Measurements from ENCODE around the gene KRT7. TPM values are rescaled to one million over a fixed set of nuclear protein-coding genes. Genes with fewer than 3 reads are reported as not detected.
"Not testable (repeated sequence)": the region's sequence is repeated elsewhere in the genome, so short reads cannot be mapped to it uniquely, and the experiment has no call there.

The KRT7 gene
- total RNA-seq, 1 donor from 2014 or later: not detected

GRCh38 chr12:52285172-52285745, 52.2 kb downstream of the KRT7 start:
- no peak overlapping the region for H3K4me3 Mint-ChIP-seq (ENCODE audit: unreplicated experiment)
- DNase-seq (ENCODE audit: low spot score): no peak
- peaks cover 3% of the 10 kb centered on the region for H3K27me3 Mint-ChIP-seq (ENCODE audit: unreplicated experiment)
- no peaks in the 10 kb centered on the region for H3K36me3 Mint-ChIP-seq (ENCODE audit: low read depth, unreplicated experiment)
- H3K9me3 Mint-ChIP-seq (ENCODE audit: unreplicated experiment): no peaks in the 10 kb centered on the region
- TF ChIP-seq CTCF (IDR thresholded peaks at IDR 0.05; ENCODE audit: unreplicated experiment): no peak
- no peak overlapping the region for H3K27ac Mint-ChIP-seq (ENCODE audit: unreplicated experiment)
- no peaks in the 10 kb centered on the region for H3K4me1 Mint-ChIP-seq (ENCODE audit: unreplicated experiment)

GRCh38 chr12:52285851-52286530, 52.9 kb downstream of the KRT7 start:
- no peak for DNase-seq (ENCODE audit: low spot score)
- Mint-ChIP-seq H3K27ac (ENCODE audit: unreplicated experiment) (no peak overlapping the region), H3K27me3 (ENCODE audit: unreplicated experiment) (peaks cover 3% of the 10 kb centered on the region), H3K4me1 (ENCODE audit: unreplicated experiment) (no peaks in the 10 kb centered on the region), H3K36me3 (ENCODE audit: low read depth, unreplicated experiment) (no peaks in the 10 kb centered on the region), H3K9me3 (ENCODE audit: unreplicated experiment) (no peaks in the 10 kb centered on the region), H3K4me3 (ENCODE audit: unreplicated experiment) (no peak overlapping the region)
- TF ChIP-seq CTCF (IDR thresholded peaks at IDR 0.05; ENCODE audit: unreplicated experiment): no peak

- H3K4me1 Mint-ChIP-seq (ENCODE audit: unreplicated experiment); H3K27me3 Mint-ChIP-seq (ENCODE audit: unreplicated experiment); DNase-seq (ENCODE audit: low spot score); H3K4me3 Mint-ChIP-seq (ENCODE audit: unreplicated experiment); H3K9me3 Mint-ChIP-seq (ENCODE audit: unreplicated experiment); H3K27ac Mint-ChIP-seq (ENCODE audit: unreplicated experiment); H3K36me3 Mint-ChIP-seq (ENCODE audit: low read depth, unreplicated experiment): not testable (repeated sequence)
These were observed 54.1 kb downstream of the KRT7 start for GRCh38 chr12:52286857-52287785.

DNA sequence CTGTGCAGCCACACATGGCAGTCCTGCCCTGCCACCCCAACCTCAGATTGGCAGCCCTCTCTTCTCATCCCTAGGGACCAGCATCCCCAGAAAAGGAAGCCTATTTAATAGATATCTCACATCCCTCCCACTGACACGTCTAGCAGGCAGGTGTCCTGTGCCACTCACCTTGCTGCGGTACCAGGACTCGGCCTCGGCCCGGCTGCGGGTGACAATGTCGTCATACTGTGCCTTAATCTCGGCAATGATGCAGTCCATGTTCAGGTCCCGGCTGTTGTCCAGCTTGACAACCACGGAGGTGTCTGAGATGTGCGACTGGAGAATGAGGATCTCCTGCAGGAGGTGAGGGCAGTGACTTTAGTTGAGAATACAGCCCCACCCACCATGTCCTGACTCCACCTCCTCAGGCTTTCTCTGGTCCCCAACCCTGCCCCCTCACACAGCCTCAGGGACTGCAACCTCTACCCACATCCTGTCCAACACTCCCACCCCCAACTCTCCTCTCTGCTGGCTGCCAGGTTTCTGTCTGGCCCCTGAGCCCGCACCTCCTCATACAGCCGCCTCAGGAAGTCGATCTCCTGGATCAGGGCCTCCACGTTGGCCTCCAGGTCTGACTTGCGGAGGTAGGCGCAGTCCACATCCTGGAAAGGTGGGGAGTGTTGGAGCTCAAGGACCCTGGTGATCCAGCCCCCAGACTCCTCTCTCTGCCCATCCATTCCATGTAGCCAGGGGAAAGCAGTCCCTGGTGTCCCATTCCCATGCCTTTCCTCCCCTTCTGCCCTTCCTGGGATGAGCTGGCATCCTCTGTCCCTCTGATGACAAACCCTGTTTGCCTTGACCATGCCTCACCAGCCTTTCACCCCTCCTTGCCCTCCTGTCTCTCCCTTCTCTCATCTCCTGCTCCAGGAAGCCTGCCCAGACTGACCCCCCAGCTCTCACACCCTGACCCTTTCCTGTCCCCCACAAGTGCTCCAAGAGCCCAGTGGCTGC, 55.1 kb downstream of the KRT7 start:
- peak overlapping the region; percentile 31 for H3K4me3 Mint-ChIP-seq (ENCODE audit: unreplicated experiment)
- not testable (repeated sequence) for H3K27ac Mint-ChIP-seq (ENCODE audit: unreplicated experiment); H3K36me3 Mint-ChIP-seq (ENCODE audit: low read depth, unreplicated experiment)

DNA sequence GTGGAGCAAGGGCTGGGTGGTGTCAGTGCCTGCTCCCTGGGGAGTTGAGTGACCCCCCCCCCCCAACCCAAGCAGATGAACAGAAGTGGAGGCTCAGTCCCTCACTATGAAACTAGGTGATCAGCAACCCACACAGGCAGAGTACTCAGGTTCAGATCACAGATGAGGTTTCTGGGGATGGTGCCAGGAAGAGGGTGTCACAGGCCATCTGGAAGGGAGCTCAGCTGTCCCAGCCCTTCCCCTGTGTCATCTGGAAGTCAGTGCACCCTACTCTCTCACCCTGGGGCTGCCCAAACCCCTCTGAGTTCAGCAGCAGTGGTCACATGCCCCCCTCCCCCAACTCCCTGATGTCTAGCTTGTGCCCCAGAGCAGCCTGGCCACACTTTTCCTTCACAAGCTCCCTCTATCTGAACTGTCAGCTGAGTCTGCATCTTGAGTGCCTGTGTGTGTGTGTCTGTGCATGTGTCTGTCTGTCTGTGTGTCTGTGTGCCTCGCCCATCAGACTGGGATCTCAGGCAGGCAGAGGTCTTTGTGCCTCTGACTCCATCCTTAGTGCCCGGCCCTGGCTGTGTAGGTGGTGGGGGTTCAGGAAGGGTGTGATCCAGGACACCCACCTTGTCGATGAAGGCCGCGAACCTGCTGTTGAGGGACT, 57.6 kb downstream of the KRT7 start:
- not testable (repeated sequence) for H3K4me1 Mint-ChIP-seq (ENCODE audit: unreplicated experiment); H3K9me3 Mint-ChIP-seq (ENCODE audit: unreplicated experiment); H3K4me3 Mint-ChIP-seq (ENCODE audit: unreplicated experiment); DNase-seq (ENCODE audit: low spot score); H3K27me3 Mint-ChIP-seq (ENCODE audit: unreplicated experiment); H3K36me3 Mint-ChIP-seq (ENCODE audit: low read depth, unreplicated experiment); H3K27ac Mint-ChIP-seq (ENCODE audit: unreplicated experiment)

More for the DNA sequence above, 55.1 kb downstream of the KRT7 start:
- DNase-seq (ENCODE audit: low spot score); H3K27me3 Mint-ChIP-seq (ENCODE audit: unreplicated experiment); H3K9me3 Mint-ChIP-seq (ENCODE audit: unreplicated experiment); H3K4me1 Mint-ChIP-seq (ENCODE audit: unreplicated experiment): not testable (repeated sequence)

Data from endothelial cell (in vitro differentiated cells).